ENCODE measurements around the gene EEF1AKMT4. TPM values are rescaled to one million over a fixed set of nuclear protein-coding genes. Genes with fewer than 3 reads are reported as not detected.
A peak's percentile ranks its signal among the peaks of the same experiment; 100 is the strongest.

EEF1AKMT4 gene
- total RNA-seq, 4 donors from 2014 or later: 3.3 to 4.9 (median 3.7) TPM

- 91% methylated on average over 8 of the region's 8 CpGs for WGBS
- H3K4me1 ChIP-seq: peaks cover 0 to 4% (median 0%) of the 10 kb centered on the region in 4 donors
- no peak overlapping the region for H3K27ac ChIP-seq (replicated peaks in 1 of 4)
- DNase-seq (ENCODE audit: extremely low spot score): no peak
- intact Hi-C loops (cut with DNase I): no loop called here
- no peaks in the 10 kb centered on the region for H3K36me3 ChIP-seq
- TF ChIP-seq EP300 (IDR thresholded peaks at IDR 0.05): no peak
- no peak for TF ChIP-seq POLR2AphosphoS5 (IDR thresholded peaks at IDR 0.05)
- TF ChIP-seq, protein P1, sequence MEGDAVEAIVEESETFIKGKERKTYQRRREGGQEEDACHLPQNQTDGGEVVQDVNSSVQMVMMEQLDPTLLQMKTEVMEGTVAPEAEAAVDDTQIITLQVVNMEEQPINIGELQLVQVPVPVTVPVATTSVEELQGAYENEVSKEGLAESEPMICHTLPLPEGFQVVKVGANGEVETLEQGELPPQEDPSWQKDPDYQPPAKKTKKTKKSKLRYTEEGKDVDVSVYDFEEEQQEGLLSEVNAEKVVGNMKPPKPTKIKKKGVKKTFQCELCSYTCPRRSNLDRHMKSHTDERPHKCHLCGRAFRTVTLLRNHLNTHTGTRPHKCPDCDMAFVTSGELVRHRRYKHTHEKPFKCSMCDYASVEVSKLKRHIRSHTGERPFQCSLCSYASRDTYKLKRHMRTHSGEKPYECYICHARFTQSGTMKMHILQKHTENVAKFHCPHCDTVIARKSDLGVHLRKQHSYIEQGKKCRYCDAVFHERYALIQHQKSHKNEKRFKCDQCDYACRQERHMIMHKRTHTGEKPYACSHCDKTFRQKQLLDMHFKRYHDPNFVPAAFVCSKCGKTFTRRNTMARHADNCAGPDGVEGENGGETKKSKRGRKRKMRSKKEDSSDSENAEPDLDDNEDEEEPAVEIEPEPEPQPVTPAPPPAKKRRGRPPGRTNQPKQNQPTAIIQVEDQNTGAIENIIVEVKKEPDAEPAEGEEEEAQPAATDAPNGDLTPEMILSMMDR (IDR thresholded peaks at IDR 0.05): no peak
- no peaks in the 10 kb centered on the region for H3K9me3 ChIP-seq
- no peak overlapping the region for H3K4me3 ChIP-seq
- peaks cover 0 to 7% (median 0%) of the 10 kb centered on the region in 4 donors for H3K27me3 ChIP-seq
These were observed 34.2 kb downstream of the EEF1AKMT4 start for GRCh38 chr3:184283681-184284080.

DNA sequence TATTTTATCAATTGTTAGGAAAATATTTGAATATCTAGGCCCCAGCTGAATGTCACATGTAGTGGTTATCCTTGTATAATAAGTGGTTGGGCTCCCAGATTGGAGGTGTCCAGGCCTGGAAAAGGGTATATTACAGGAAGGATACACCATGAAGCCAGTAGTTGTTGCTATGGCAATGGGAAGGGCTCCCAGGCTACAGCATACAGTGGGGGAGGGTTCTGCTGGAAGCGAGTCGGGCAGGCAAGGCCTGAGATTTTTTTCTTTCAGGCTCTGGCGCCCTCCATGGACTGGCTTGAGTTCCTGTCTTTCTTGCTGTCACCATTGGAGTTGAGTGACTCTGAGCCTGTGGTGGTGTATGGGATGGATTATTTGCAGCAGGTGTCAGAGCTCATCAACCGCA lies 35.2 kb downstream of the EEF1AKMT4 start:
- Histone ChIP-seq H3K4me1 (peaks cover 0 to 4% (median 0%) of the 10 kb centered on the region in 4 donors), H3K4me3 (no peak overlapping the region), H3K27ac (replicated peaks in 1 of 4) (no peak overlapping the region), H3K9me3 (no peaks in the 10 kb centered on the region), H3K36me3 (no peaks in the 10 kb centered on the region), H3K27me3 (peaks cover 0 to 13% (median 0%) of the 10 kb centered on the region in 4 donors)
- intact Hi-C loops (cut with DNase I): no loop called here
- WGBS: 15% methylated on average over 4 of the region's 4 CpGs
- TF ChIP-seq, protein P1 (IDR thresholded peaks at IDR 0.05): no peak
- no peak for TF ChIP-seq POLR2A (IDR thresholded peaks at IDR 0.05; ENCODE audit: low read depth)
- TF ChIP-seq POLR2AphosphoS5 (IDR thresholded peaks at IDR 0.05): no peak
- TF ChIP-seq EP300 (IDR thresholded peaks at IDR 0.05): no peak
- no peak for DNase-seq (ENCODE audit: extremely low spot score)

GRCh38 chr3:184289426-184289938 lies 40.0 kb downstream of the EEF1AKMT4 start:
- Histone ChIP-seq H3K9me3 (no peaks in the 10 kb centered on the region), H3K36me3 (no peaks in the 10 kb centered on the region), H3K4me1 (peaks cover 0 to 4% (median 0%) of the 10 kb centered on the region in 4 donors), H3K4me3 (no peak overlapping the region), H3K27ac (replicated peaks in 1 of 4) (no peak overlapping the region), H3K27me3 (peaks cover 0 to 34% (median 0%) of the 10 kb centered on the region in 4 donors)
- WGBS: 9% methylated on average over 5 of the region's 10 CpGs
- no peak for DNase-seq (ENCODE audit: extremely low spot score)
- intact Hi-C loops (cut with DNase I): no loop called here
- TF ChIP-seq POLR2AphosphoS5 (IDR thresholded peaks at IDR 0.05): no peak
- no peak for TF ChIP-seq EP300 (IDR thresholded peaks at IDR 0.05)
- TF ChIP-seq POLR2A (IDR thresholded peaks at IDR 0.05; ENCODE audit: low read depth): no peak
- TF ChIP-seq, protein P1 (IDR thresholded peaks at IDR 0.05): peak; percentile 39 to 54 (median 51)

GRCh38 chr3:184290331-184290730 lies 40.9 kb downstream of the EEF1AKMT4 start:
- Histone ChIP-seq H3K36me3 (no peaks in the 10 kb centered on the region), H3K4me3 (no peak overlapping the region), H3K27me3 (peaks cover 0 to 34% (median 0%) of the 10 kb centered on the region in 4 donors), H3K9me3 (no peaks in the 10 kb centered on the region), H3K27ac (replicated peaks in 1 of 4) (no peak overlapping the region), H3K4me1 (no peaks in the 10 kb centered on the region)
- DNase-seq (ENCODE audit: extremely low spot score): no peak
- intact Hi-C loops (cut with DNase I): no loop called here
- TF ChIP-seq, protein P1 (IDR thresholded peaks at IDR 0.05): no peak
- no peak for TF ChIP-seq POLR2AphosphoS5 (IDR thresholded peaks at IDR 0.05)
- TF ChIP-seq POLR2A (IDR thresholded peaks at IDR 0.05; ENCODE audit: low read depth): no peak
- no peak for TF ChIP-seq EP300 (IDR thresholded peaks at IDR 0.05)
- 86% methylated on average over 10 of the region's 10 CpGs for WGBS
